ENCODE results near the gene PSD4.

DNA sequence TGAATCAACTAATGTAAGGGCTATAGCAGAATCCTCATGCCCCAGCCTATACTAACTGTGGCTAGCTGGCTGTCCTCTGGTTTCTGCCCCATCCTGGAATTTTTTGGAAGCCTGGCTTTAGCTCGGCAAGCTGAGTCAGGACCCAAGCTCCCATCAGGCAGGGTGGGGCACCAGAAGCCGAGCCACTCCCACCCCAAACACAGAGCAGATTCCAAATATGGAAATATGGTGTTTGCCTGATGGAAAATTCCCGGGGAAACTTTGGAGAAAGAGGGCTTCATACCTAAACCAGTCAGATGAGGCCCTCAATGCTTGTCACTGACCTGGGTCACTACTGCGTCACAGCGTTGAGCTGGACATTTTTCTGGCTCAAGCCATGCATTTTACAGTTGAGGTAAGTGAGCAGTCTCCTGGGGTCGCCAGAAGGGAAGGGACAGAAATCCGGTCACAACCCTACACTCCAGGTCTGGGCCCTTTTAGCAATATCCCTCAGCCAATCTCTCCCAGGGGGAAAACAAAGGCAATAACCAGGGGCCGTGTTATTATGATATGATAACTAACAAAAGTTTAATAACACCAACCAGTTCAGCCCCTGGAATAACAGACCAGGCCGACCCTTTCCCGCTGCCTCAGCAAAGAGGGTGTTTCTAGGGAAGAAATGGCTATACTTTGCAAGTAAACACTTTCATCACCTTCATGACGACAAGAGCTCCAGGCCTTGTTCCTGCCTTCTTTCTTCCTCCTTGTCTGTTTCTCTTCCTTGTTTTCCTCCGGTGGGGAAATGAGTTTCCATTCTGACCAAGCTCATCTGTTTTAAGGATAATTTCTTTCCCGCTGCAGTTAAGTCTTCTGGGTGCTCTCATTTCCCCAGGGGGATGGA lies 37.7 kb downstream of the PSD4 start:
- TF ChIP-seq EZH2phosphoT487 (conservative IDR thresholded peaks at IDR 0.05; ENCODE audit: low read length): no peak
- TF ChIP-seq CTCF (IDR thresholded peaks at IDR 0.05; ENCODE audit: insufficient read depth, low read length, poor library complexity, severe bottlenecking): no peak
